HG02981 (cell line): ENCODE results near the gene IGDCC3.
"Not testable (repeated sequence)": the region's sequence is repeated elsewhere in the genome, so short reads cannot be mapped to it uniquely, and the experiment has no call there.

ENCODE experiments used
- ATAC-seq: cut with Tn5 transposase; IDR thresholded peaks from one replicate; pipeline ENCODE4 v1.9.1; 2021; ENCODE audit warnings: mild to moderate bottlenecking, moderate library complexity; ENCODE audit not compliant: unreplicated experiment

The IGDCC3 gene

GRCh38 chr15:65371976-65372786 lies 5.6 kb downstream of the IGDCC3 start:
- no peak for ATAC-seq

GRCh38 chr15:65370885-65371284 lies 6.9 kb downstream of the IGDCC3 start:
- no peak for ATAC-seq

- no peak for ATAC-seq
Observed at GRCh38 chr15:65369651-65370050, 8.2 kb downstream of the IGDCC3 start.

GRCh38 chr15:65369212-65369547 lies 8.6 kb downstream of the IGDCC3 start:
- no peak for ATAC-seq

GRCh38 chr15:65368302-65369211 lies 9.2 kb downstream of the IGDCC3 start:
- no peak for ATAC-seq

- ATAC-seq = no peak
Observed at GRCh38 chr15:65366122-65366892, 11.5 kb downstream of the IGDCC3 start.

- ATAC-seq = no peak
Observed at GRCh38 chr15:65365229-65365628, 12.6 kb downstream of the IGDCC3 start.

- ATAC-seq = no peak
Observed at GRCh38 chr15:65363766-65364165, 14.0 kb downstream of the IGDCC3 start.

- ATAC-seq = no peak
Observed at GRCh38 chr15:65363306-65363705, 14.5 kb downstream of the IGDCC3 start.

- no peak for ATAC-seq
Observed at GRCh38 chr15:65362491-65362890, 15.3 kb downstream of the IGDCC3 start.

- ATAC-seq = no peak
Observed at GRCh38 chr15:65361708-65362459, 15.9 kb downstream of the IGDCC3 start.

- ATAC-seq = no peak
Observed at GRCh38 chr15:65360506-65360905, 17.3 kb downstream of the IGDCC3 start.

GRCh38 chr15:65355988-65356353 lies 21.8 kb downstream of the IGDCC3 start:
- no peak for ATAC-seq

- no peak for ATAC-seq
Observed at GRCh38 chr15:65355173-65355987, 22.4 kb downstream of the IGDCC3 start.

GRCh38 chr15:65354835-65355172 lies 23.0 kb downstream of the IGDCC3 start:
- no peak for ATAC-seq

- not testable (repeated sequence) for ATAC-seq
Observed at GRCh38 chr15:65351972-65352371, 25.8 kb downstream of the IGDCC3 start.

- no peak for ATAC-seq
Observed at GRCh38 chr15:65349338-65349737, 28.5 kb downstream of the IGDCC3 start.

- not testable (repeated sequence) for ATAC-seq
Observed at GRCh38 chr15:65347756-65348155, 30.0 kb downstream of the IGDCC3 start.

GRCh38 chr15:65346856-65347598 lies 30.8 kb downstream of the IGDCC3 start:
- ATAC-seq = no peak
